ENCODE data around the gene DIAPH2.

DNA sequence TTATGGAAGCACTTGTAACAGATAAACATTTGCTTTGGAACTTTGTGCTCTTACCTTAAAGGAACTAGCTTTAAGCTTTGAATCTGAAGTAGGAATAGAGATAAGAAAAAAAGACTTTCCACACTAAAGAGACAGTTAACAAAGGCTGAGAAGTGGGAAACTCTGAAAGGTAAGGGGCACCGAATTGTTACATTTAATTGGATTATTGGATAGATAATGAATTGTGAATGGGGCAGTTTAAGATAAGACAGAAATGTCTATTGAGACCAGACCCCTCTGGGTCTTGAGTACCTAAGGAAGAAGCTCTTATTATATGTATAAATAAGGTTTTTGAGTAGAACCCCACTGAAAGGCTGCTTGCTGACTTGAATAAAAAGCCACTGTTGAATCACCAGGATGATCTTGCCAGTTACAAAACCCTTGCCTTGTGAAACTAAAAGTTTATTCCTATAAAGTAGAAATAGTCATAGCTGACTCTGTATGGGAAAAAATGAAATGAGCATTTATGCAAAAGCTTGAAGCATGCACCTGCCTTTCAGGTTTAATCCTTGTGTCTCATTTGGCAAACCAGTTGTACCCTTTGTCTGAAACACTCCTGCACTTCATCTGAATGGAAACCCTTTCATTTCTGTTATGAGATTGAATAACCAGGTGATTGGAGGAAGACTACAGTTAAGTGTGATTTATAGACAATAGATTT is 622.3 kb downstream of the DIAPH2 start:
- TF ChIP-seq, protein P1, sequence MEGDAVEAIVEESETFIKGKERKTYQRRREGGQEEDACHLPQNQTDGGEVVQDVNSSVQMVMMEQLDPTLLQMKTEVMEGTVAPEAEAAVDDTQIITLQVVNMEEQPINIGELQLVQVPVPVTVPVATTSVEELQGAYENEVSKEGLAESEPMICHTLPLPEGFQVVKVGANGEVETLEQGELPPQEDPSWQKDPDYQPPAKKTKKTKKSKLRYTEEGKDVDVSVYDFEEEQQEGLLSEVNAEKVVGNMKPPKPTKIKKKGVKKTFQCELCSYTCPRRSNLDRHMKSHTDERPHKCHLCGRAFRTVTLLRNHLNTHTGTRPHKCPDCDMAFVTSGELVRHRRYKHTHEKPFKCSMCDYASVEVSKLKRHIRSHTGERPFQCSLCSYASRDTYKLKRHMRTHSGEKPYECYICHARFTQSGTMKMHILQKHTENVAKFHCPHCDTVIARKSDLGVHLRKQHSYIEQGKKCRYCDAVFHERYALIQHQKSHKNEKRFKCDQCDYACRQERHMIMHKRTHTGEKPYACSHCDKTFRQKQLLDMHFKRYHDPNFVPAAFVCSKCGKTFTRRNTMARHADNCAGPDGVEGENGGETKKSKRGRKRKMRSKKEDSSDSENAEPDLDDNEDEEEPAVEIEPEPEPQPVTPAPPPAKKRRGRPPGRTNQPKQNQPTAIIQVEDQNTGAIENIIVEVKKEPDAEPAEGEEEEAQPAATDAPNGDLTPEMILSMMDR (IDR thresholded peaks at IDR 0.05) = no peak
- TF ChIP-seq POLR2A (IDR thresholded peaks at IDR 0.05) = no peak
